MM.1S (cell line): Measurements from ENCODE around the gene UBE2M.

Experiments
- DNase-seq: peaks from one replicate; pipeline ENCODE4 v3.0.0-alpha.2; 2015
- H2AFZ ChIP-seq: fragments of 300-600 bp; sonication (generic); 2 replicates; pipeline ENCODE4 v1.6.0; 2016; ENCODE audit warnings: antibody characterized with exemption, low read length
- H3F3A ChIP-seq: fragments of 300-600 bp; sonication (generic); 2 replicates; pipeline ENCODE4 v1.6.1; 2016; ENCODE audit warnings: mild to moderate bottlenecking, antibody characterized with exemption, low read length, moderate library complexity, mixed read lengths; ENCODE audit not compliant: insufficient read depth
- H3K27ac ChIP-seq: fragments of 300-600 bp; sonication (generic); 2 replicates; pipeline ENCODE4 v1.5.1; 2016; ENCODE audit warnings: mild to moderate bottlenecking, low read length
- H3K27me3 ChIP-seq: fragments of 300-600 bp; sonication (generic); replicated peaks from 2 replicates; pipeline ENCODE4 v1.6.0; 2016; ENCODE audit warnings: low read length; ENCODE audit not compliant: insufficient read depth
- H3K36me3 ChIP-seq: fragments of 300-600 bp; sonication (generic); replicated peaks from 2 replicates; pipeline ENCODE4 v1.6.1; 2016; ENCODE audit warnings: mild to moderate bottlenecking, low read length, mixed read lengths; ENCODE audit not compliant: insufficient read depth
- H3K4me1 ChIP-seq: fragments of 300-600 bp; sonication (generic); 2 replicates; pipeline ENCODE4 v1.6.1; 2016; ENCODE audit warnings: low read length, mixed read lengths
- H3K4me2 ChIP-seq: fragments of 300-600 bp; sonication (generic); 2 replicates; pipeline ENCODE4 v1.6.0; 2016; ENCODE audit warnings: low read depth, low read length
- H3K4me3 ChIP-seq: fragments of 300-600 bp; sonication (generic); 2 replicates; pipeline ENCODE4 v1.5.1; 2016; ENCODE audit warnings: low read length, mixed read lengths
- H3K79me2 ChIP-seq: fragments of 300-600 bp; sonication (generic); 2 replicates; pipeline ENCODE4 v1.6.1; 2016; ENCODE audit warnings: mixed run types, low read length, mixed read lengths
- H3K9ac ChIP-seq: fragments of 300-600 bp; sonication (generic); 2 replicates; pipeline ENCODE4 v1.6.1; 2016; ENCODE audit warnings: low read length, mixed read lengths
- H3K9me2 ChIP-seq: fragments of 300-600 bp; sonication (generic); replicated peaks from 2 replicates; pipeline ENCODE4 v1.6.1; 2016; ENCODE audit warnings: mild to moderate bottlenecking, low read length, mixed read lengths; ENCODE audit not compliant: insufficient read depth
- H3K9me3 ChIP-seq: fragments of 300-600 bp; sonication (generic); replicated peaks from 2 replicates; pipeline ENCODE4 v1.6.1; 2016; ENCODE audit warnings: mild to moderate bottlenecking, low read length, mixed read lengths; ENCODE audit not compliant: insufficient read depth
- H4K20me1 ChIP-seq: fragments of 300-600 bp; sonication (generic); 2 replicates; pipeline ENCODE4 v1.6.1; 2016; ENCODE audit warnings: mild to moderate bottlenecking, low read length, moderate library complexity, mixed read lengths; ENCODE audit not compliant: insufficient read depth
- CTCF ChIP-seq: fragments of 300-600 bp; sonication (generic); IDR thresholded peaks from 2 replicates; pipeline ENCODE4 v1.5.1; 2016; ENCODE audit warnings: antibody characterized with exemption, low read length, mixed read lengths
- EZH2 ChIP-seq: fragments of 300-600 bp; sonication (generic); optimal IDR thresholded peaks from 2 replicates; pipeline ENCODE3; 2017; ENCODE audit warnings: low read depth, mild to moderate bottlenecking, antibody characterized with exemption, low read length, mixed read lengths
- EZH2phosphoT487 ChIP-seq: fragments of 300-600 bp; sonication (generic); IDR thresholded peaks from 2 replicates; pipeline ENCODE4 v1.6.1; 2018; ENCODE audit warnings: antibody characterized with exemption, low read length

The UBE2M gene

GRCh38 chr19:58562122-58563033 is 4.0 kb upstream of the UBE2M start:
- no peaks in the 10 kb centered on the region for H3K9me3 ChIP-seq
- peaks cover 20% of the 10 kb centered on the region; the same call in 1 of the 2 replicates for H3F3A ChIP-seq
- H3K27ac ChIP-seq, result no peak overlapping the region
- H3K9ac ChIP-seq, result no peak overlapping the region
- H3K27me3 ChIP-seq, result no peaks in the 10 kb centered on the region
- H4K20me1 ChIP-seq, result no peaks in the 10 kb centered on the region
- H3K4me3 ChIP-seq, result no peak overlapping the region
- H3K36me3 ChIP-seq, result no peaks in the 10 kb centered on the region
- H3K79me2 ChIP-seq, result peaks cover 8% of the 10 kb centered on the region
- H3K4me2 ChIP-seq, result no peak overlapping the region
- TF ChIP-seq CTCF, result no peak
- no peak for TF ChIP-seq EZH2phosphoT487
- no peak for TF ChIP-seq EZH2
- no peak overlapping the region for H2AFZ ChIP-seq
- H3K9me2 ChIP-seq, result no peaks in the 10 kb centered on the region
- peaks cover 5% of the 10 kb centered on the region for H3K4me1 ChIP-seq
- no peak for DNase-seq

GRCh38 chr19:58561373-58562121 is 3.1 kb upstream of the UBE2M start:
- Histone ChIP-seq H3K4me2 (no peak overlapping the region), H3K9me2 (no peaks in the 10 kb centered on the region), H3K9ac (no peak overlapping the region), H2AFZ (no peak overlapping the region), H3K27me3 (no peaks in the 10 kb centered on the region), H3K4me3 (no peak overlapping the region), H4K20me1 (no peaks in the 10 kb centered on the region), H3K36me3 (no peaks in the 10 kb centered on the region), H3K79me2 (peaks cover 16% of the 10 kb centered on the region), H3K27ac (no peak overlapping the region), H3K4me1 (peaks cover 11% of the 10 kb centered on the region), H3F3A (peaks cover 20% of the 10 kb centered on the region; the same call in 1 of the 2 replicates), H3K9me3 (no peaks in the 10 kb centered on the region)
- TF ChIP-seq CTCF, result no peak
- no peak for TF ChIP-seq EZH2
- DNase-seq, result no peak

GRCh38 chr19:58560921-58561320 is 2.5 kb upstream of the UBE2M start:
- peaks cover 26% of the 10 kb centered on the region; the same call in 1 of the 2 replicates for H3F3A ChIP-seq
- no peaks in the 10 kb centered on the region for H3K27me3 ChIP-seq
- H3K9me3 ChIP-seq, result no peaks in the 10 kb centered on the region
- H3K9me2 ChIP-seq, result no peaks in the 10 kb centered on the region
- TF ChIP-seq CTCF (no peak), EZH2 (no peak), EZH2phosphoT487 (no peak)
- no peak overlapping the region for H2AFZ ChIP-seq
- peaks cover 18% of the 10 kb centered on the region for H3K4me1 ChIP-seq
- H3K79me2 ChIP-seq, result peaks cover 22% of the 10 kb centered on the region
- no peak overlapping the region for H3K4me3 ChIP-seq
- no peak overlapping the region for H3K9ac ChIP-seq
- no peaks in the 10 kb centered on the region for H4K20me1 ChIP-seq
- H3K4me2 ChIP-seq, result no peak overlapping the region
- H3K36me3 ChIP-seq, result no peaks in the 10 kb centered on the region
- DNase-seq, result no peak
- H3K27ac ChIP-seq, result no peak overlapping the region
